Measurements from ENCODE around the gene GALNT15. TPM values are rescaled to one million over a fixed set of nuclear protein-coding genes. Genes with fewer than 3 reads are reported as not detected.
A peak's percentile ranks its signal among the peaks of the same experiment; 100 is the strongest.

The GALNT15 gene
- total and polyA plus RNA-seq, 12 donors, result 0.55 to 30.5 (median 4.3) TPM

- Histone ChIP-seq H3K4me3 (no peak overlapping the region), H3K4me1 (peaks cover 0 to 31% (median 11%) of the 10 kb centered on the region in 9 donors), H3K36me3 (peaks cover 0 to 62% (median 8%) of the 10 kb centered on the region in 9 donors), H3K9me3 (no peaks in the 10 kb centered on the region), H3K27ac (peak overlapping the region in 6 of 10 donors; percentile 7 to 64 (median 40)), H3K27me3 (no peaks in the 10 kb centered on the region)
- ATAC-seq (peak in 6 of 8 donors; percentile 39 to 78 (median 50)), DNase-seq (no peak)
- intact Hi-C loops (cut with DNase I), result loop anchor here in 1 of 10 donors (5.0 kb wide), 1 partner anchor 275 kb away; no protein-coding TSS in a partner anchor
- 64% methylated on average over 3 of the region's 3 CpGs for WGBS, 2 donors
- TF ChIP-seq, protein P1, sequence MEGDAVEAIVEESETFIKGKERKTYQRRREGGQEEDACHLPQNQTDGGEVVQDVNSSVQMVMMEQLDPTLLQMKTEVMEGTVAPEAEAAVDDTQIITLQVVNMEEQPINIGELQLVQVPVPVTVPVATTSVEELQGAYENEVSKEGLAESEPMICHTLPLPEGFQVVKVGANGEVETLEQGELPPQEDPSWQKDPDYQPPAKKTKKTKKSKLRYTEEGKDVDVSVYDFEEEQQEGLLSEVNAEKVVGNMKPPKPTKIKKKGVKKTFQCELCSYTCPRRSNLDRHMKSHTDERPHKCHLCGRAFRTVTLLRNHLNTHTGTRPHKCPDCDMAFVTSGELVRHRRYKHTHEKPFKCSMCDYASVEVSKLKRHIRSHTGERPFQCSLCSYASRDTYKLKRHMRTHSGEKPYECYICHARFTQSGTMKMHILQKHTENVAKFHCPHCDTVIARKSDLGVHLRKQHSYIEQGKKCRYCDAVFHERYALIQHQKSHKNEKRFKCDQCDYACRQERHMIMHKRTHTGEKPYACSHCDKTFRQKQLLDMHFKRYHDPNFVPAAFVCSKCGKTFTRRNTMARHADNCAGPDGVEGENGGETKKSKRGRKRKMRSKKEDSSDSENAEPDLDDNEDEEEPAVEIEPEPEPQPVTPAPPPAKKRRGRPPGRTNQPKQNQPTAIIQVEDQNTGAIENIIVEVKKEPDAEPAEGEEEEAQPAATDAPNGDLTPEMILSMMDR (IDR thresholded peaks at IDR 0.05), result no peak
Observed at GRCh38 chr3:16277471-16277870, 103.0 kb downstream of the GALNT15 start.

DNA sequence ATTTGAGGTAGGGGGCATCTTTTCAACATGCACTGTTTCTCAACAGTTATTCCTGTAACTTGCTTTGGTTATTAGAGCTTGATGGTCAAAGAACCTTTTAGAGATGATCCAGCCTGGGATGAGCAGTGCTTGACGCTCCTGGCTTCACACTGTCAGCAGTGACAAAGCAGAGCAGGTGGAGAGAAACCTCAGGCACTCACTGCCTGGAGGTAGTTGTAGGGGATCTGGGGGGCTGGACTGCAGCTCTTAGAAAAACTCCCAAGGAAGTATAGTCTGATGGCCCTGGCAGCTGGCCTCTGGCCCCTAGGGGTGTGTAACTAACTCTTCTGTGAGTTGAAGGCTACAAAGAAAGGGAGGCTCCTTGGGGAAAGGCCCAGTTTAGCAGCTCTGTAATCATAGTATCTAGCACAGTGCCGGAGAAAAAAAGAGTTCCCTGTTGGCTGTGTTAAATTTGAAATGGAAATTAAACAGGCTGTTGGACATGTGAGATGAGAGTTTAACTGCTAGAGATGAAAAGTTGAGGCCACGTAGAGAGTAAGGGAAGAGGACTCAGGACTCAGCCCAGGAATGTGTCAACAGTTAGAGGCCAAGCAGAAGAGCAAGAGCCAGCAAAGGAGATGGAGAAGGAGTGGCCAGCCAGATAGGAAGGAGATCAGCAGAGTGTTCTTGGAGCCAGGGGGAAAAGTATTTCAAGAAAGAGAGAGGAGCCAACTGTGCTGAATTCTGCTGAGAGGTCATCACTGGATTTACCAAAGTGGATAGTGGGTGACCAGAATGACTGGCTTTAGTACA is 104.7 kb downstream of the GALNT15 start:
- intact Hi-C loops (cut with DNase I), result loop anchor here in 1 of 10 donors (5.0 kb wide), 1 partner anchor 273 kb away; no protein-coding TSS in a partner anchor
- no peaks in the 10 kb centered on the region for H3K27me3 ChIP-seq
- peaks cover 0 to 62% (median 8%) of the 10 kb centered on the region in 9 donors for H3K36me3 ChIP-seq
- no peaks in the 10 kb centered on the region for H3K9me3 ChIP-seq
- peak overlapping the region in 3 of 10 donors; percentile 7 to 64 (median 21) for H3K27ac ChIP-seq
- no peak overlapping the region for H3K4me3 ChIP-seq
- peaks cover 0 to 31% (median 11%) of the 10 kb centered on the region in 9 donors for H3K4me1 ChIP-seq
- ATAC-seq (no peak), DNase-seq (no peak)
- 53% methylated on average over 3 of the region's 3 CpGs for WGBS, 2 donors
- TF ChIP-seq, protein P1 (IDR thresholded peaks at IDR 0.05), result no peak

DNA sequence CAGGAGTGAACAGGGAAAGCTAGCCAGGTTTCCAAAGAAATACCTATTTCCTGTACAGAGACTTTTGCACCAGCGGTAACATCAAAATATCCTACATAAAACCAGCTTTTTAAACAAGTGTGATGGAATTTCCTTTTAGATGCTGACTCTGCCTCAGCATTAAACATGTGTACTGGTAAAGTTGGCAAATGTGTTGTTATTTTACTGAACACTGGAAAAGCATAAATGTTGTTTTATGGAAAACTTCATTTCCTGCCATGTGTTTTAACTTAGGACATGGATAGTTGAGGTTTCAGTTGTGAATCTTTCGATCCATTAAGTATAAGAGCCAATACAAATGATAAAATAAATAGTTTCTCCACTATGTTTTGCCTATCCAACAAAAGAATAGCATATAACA is 106.2 kb downstream of the GALNT15 start:
- TF ChIP-seq, protein P1 (IDR thresholded peaks at IDR 0.05), result no peak
- Histone ChIP-seq H3K36me3 (peaks cover 0 to 51% (median 4%) of the 10 kb centered on the region in 9 donors), H3K4me3 (no peak overlapping the region), H3K9me3 (no peaks in the 10 kb centered on the region), H3K4me1 (peaks cover under 1 to 42% (median 17%) of the 10 kb centered on the region in 9 donors), H3K27me3 (no peaks in the 10 kb centered on the region), H3K27ac (no peak overlapping the region)
- ATAC-seq, result no peak
- DNase-seq, result no peak
- intact Hi-C loops (cut with DNase I), result no loop called here
- WGBS, 2 donors, result 79 to 83% methylated on average over 2 of the region's 2 CpGs

Other genes with a start within 250 kb of the GALNT15 start
- 10 to 100 TPM; 15.5 to 24.5 (median 18.7) TPM for gene DPH3, start 90.3 kb downstream of the GALNT15 start, total RNA-seq
- 10 to 100 TPM in 1 of 2 donors, 1 to 10 TPM in 1; 5.5 to 22.1 TPM for gene DPH3, start 90.3 kb downstream of the GALNT15 start, polyA plus RNA-seq
- gene OXNAD1, start 90.5 kb downstream of the GALNT15 start, total RNA-seq, result 10 to 100 TPM; 13.1 to 22.8 (median 18.1) TPM
- 10 to 100 TPM in 1 of 2 donors, 1 to 10 TPM in 1; 4.2 to 14.6 TPM for gene OXNAD1, start 90.5 kb downstream of the GALNT15 start, polyA plus RNA-seq